Osteoblast (primary cell): Measurements from ENCODE around the gene PLP2. TPM values are rescaled to one million over a fixed set of nuclear protein-coding genes. Genes with fewer than 3 reads are reported as not detected.
A peak's percentile ranks its signal among the peaks of the same experiment; 100 is the strongest.
"Not testable (repeated sequence)": the region's sequence is repeated elsewhere in the genome, so short reads cannot be mapped to it uniquely, and the experiment has no call there.

Source experiments
- DNase-seq: peaks from one replicate; pipeline ENCODE4 v3.0.0; 2011; ENCODE audit warnings: low spot score, mixed read lengths; ENCODE audit not compliant: insufficient read length; ENCODE audit errors: missing footprints
- H2AFZ ChIP-seq: 2 replicates; pipeline ENCODE4 v1.6.0; 2011; ENCODE audit warnings: mild to moderate bottlenecking, low read length
- H3K27ac ChIP-seq: 2 replicates; pipeline ENCODE4 v1.5.1; 2011; ENCODE audit warnings: mild to moderate bottlenecking, low read depth, low read length, moderate library complexity
- H3K27me3 ChIP-seq: 2 replicates; pipeline ENCODE4 v1.6.0; 2012; ENCODE audit warnings: mild to moderate bottlenecking, control low read depth, inconsistent platforms, low read length, moderate library complexity; ENCODE audit not compliant: insufficient read depth
- H3K36me3 ChIP-seq: 2 replicates; pipeline ENCODE4 v1.5.1; 2011; ENCODE audit warnings: mild to moderate bottlenecking, low read length, control low read depth, moderate library complexity; ENCODE audit not compliant: insufficient read depth
- H3K4me1 ChIP-seq: 2 replicates; pipeline ENCODE4 v1.5.1; 2011; ENCODE audit warnings: mild to moderate bottlenecking, low read length, control low read depth, moderate library complexity; ENCODE audit not compliant: insufficient read depth
- H3K4me2 ChIP-seq: 2 replicates; pipeline ENCODE4 v1.6.0; 2011; ENCODE audit warnings: mild to moderate bottlenecking, low read length; ENCODE audit not compliant: insufficient read depth
- H3K4me3 ChIP-seq: fragments of 200-600 bp; sonication (generic); 3 replicates; pipeline ENCODE4 v1.5.1; 2012; ENCODE audit warnings: mild to moderate bottlenecking, low read length, inconsistent platforms; ENCODE audit not compliant: insufficient read depth
- H3K79me2 ChIP-seq: 2 replicates; pipeline ENCODE4 v1.6.0; 2012; ENCODE audit warnings: mild to moderate bottlenecking, low read length, control low read depth, inconsistent platforms; ENCODE audit not compliant: insufficient read depth
- H3K9me3 ChIP-seq: 2 replicates; pipeline ENCODE4 v1.5.1; 2011; ENCODE audit warnings: low read depth, low read length, control low read depth
- H4K20me1 ChIP-seq: 2 replicates; pipeline ENCODE4 v1.6.0; 2012; ENCODE audit warnings: mild to moderate bottlenecking, low read length, control low read depth; ENCODE audit not compliant: insufficient read depth
- CTCF ChIP-seq: IDR thresholded peaks from 2 replicates; pipeline ENCODE4 v1.5.1; 2011; ENCODE audit warnings: mild to moderate bottlenecking, low read depth, low read length, moderate library complexity; ENCODE audit errors: extremely low read depth
- total RNA-seq: library from RNA; depleted of rRNA; stranded (reverse); fragments of >200 nt; gene quantifications from 2 replicates; pipeline ENCODE4 v1.2.3, GENCODE V29; 2012

Gene PLP2
- total RNA-seq: 19.7 and 21.0 TPM in 2 replicates

- TF ChIP-seq CTCF: no peak
- Histone ChIP-seq H4K20me1 (peaks cover 5% of the 10 kb centered on the region), H3K27me3 (no peaks in the 10 kb centered on the region), H3K9me3 (no peaks in the 10 kb centered on the region), H3K36me3 (no peaks in the 10 kb centered on the region), H3K27ac (peak within 1 kb of the TSS; percentile 51), H2AFZ (peak within 1 kb of the TSS; percentile 62), H3K4me1 (peaks cover 14% of the 10 kb centered on the region), H3K79me2 (peaks cover 8% of the 10 kb centered on the region), H3K4me3 (peak within 1 kb of the TSS; percentile 77), H3K4me2 (peak within 1 kb of the TSS; percentile 83)
- peak; percentile 93 for DNase-seq
Observed at GRCh38 chrX:49171752-49172279, at the start of gene PLP2. Gene PLP2 (plus strand): TSS chrX:49171898. CDS start chrX:49172001, 103 bp downstream.

- peak overlapping the region; percentile 77 for H3K27ac ChIP-seq
- H3K36me3 ChIP-seq: no peaks in the 10 kb centered on the region
- TF ChIP-seq CTCF: no peak
- no peaks in the 10 kb centered on the region for H4K20me1 ChIP-seq
- H2AFZ ChIP-seq: no peak overlapping the region
- no peak for DNase-seq
- peaks cover 5% of the 10 kb centered on the region for H3K4me1 ChIP-seq
- H3K79me2 ChIP-seq: peaks cover 19% of the 10 kb centered on the region
- peak overlapping the region; percentile 81 for H3K4me3 ChIP-seq
- H3K4me2 ChIP-seq: peak overlapping the region; percentile 70
- H3K9me3 ChIP-seq: no peaks in the 10 kb centered on the region
- H3K27me3 ChIP-seq: no peaks in the 10 kb centered on the region
Observed at GRCh38 chrX:49122499-49122898, 49.2 kb upstream of the PLP2 start.

GRCh38 chrX:49127742-49128258 lies 43.9 kb upstream of the PLP2 start:
- not testable (repeated sequence) for H3K4me1 ChIP-seq, H3K4me2 ChIP-seq, H3K79me2 ChIP-seq, H4K20me1 ChIP-seq, H3K4me3 ChIP-seq, H3K36me3 ChIP-seq, H3K9me3 ChIP-seq, H3K27ac ChIP-seq, H2AFZ ChIP-seq, DNase-seq, H3K27me3 ChIP-seq

- Histone ChIP-seq H4K20me1 (no peaks in the 10 kb centered on the region), H3K4me3 (no peak overlapping the region), H3K27ac (no peak overlapping the region), H3K27me3 (no peaks in the 10 kb centered on the region), H3K79me2 (no peaks in the 10 kb centered on the region), H3K4me2 (no peak overlapping the region), H2AFZ (no peak overlapping the region), H3K9me3 (no peaks in the 10 kb centered on the region), H3K36me3 (no peaks in the 10 kb centered on the region), H3K4me1 (no peaks in the 10 kb centered on the region)
- TF ChIP-seq CTCF: no peak
- no peak for DNase-seq
Observed at GRCh38 chrX:49129427-49129826, 42.3 kb upstream of the PLP2 start.

- not testable (repeated sequence) for H3K4me1 ChIP-seq, H3K36me3 ChIP-seq, H3K27ac ChIP-seq, H3K27me3 ChIP-seq, H3K4me2 ChIP-seq, H3K79me2 ChIP-seq, H2AFZ ChIP-seq, H4K20me1 ChIP-seq, H3K9me3 ChIP-seq, H3K4me3 ChIP-seq
- peak; percentile 29 for DNase-seq
Observed at GRCh38 chrX:49132275-49132674, 39.4 kb upstream of the PLP2 start.
